AG04450 (cell line): ENCODE measurements around the gene EEF1AKMT4. TPM values are rescaled to one million over a fixed set of nuclear protein-coding genes. Genes with fewer than 3 reads are reported as not detected.

Experiments
- CTCF ChIA-PET: fragments of 300-600, 350-600 bp; formaldehyde crosslinking; extraction: SDS; loops from one replicate; lab custom pipeline; 2022; ENCODE audit warnings: antibody characterized with exemption, inconsistent platforms; lab: Charles Lee
- POLR2A ChIA-PET: fragments of 350-600 bp; formaldehyde crosslinking; extraction: SDS; loops from one replicate; lab custom pipeline; 2021; ENCODE audit warnings: antibody characterized with exemption, inconsistent platforms; lab: Yijun Ruan, JAX
- DNase-seq: peaks from one replicate; pipeline ENCODE4 v3.0.0-alpha.2; 2011; ENCODE audit warnings: low read depth, low spot score
- H3K27ac ChIP-seq: one replicate; pipeline ENCODE4 v1.5.1; 2012; ENCODE audit warnings: low read depth, low read length, control low read depth
- H3K27me3 ChIP-seq: one replicate; pipeline ENCODE4 v1.6.0; 2012; ENCODE audit warnings: low read length; ENCODE audit not compliant: control insufficient read depth, insufficient read depth
- H3K4me3 ChIP-seq: 2 replicates; pipeline ENCODE4 v1.5.1; 2011; ENCODE audit warnings: mild to moderate bottlenecking, low read depth, low read length, control low read depth
- H3K9me3 ChIP-seq: 2 replicates; pipeline ENCODE4 v1.5.1; 2012; ENCODE audit warnings: low read length; ENCODE audit not compliant: control insufficient read depth, insufficient read depth
- polyA plus RNA-seq: library from polyadenylated mRNA; depleted of rRNA; stranded (reverse); fragments of >200 nt; gene quantifications from 2 replicates; pipeline ENCODE4 v1.2.3, GENCODE V29; 2011; rRNA removed
- small RNA-seq: library from RNA; depleted of rRNA; stranded (forward); fragments of <200 nt; gene quantifications from one replicate; pipeline ENCODE3, GENCODE V24; 2012; ENCODE audit warnings: low read depth; ENCODE audit not compliant: insufficient read length
- TF ChIP-seq, protein P1 (sequence below): IDR thresholded peaks from 2 replicates; pipeline ENCODE4 v1.5.1; 2011; ENCODE audit warnings: low read depth, low read length, control low read depth, inconsistent platforms

The EEF1AKMT4 gene
- polyA plus RNA-seq, 1 experiment = 3.2 TPM

DNA sequence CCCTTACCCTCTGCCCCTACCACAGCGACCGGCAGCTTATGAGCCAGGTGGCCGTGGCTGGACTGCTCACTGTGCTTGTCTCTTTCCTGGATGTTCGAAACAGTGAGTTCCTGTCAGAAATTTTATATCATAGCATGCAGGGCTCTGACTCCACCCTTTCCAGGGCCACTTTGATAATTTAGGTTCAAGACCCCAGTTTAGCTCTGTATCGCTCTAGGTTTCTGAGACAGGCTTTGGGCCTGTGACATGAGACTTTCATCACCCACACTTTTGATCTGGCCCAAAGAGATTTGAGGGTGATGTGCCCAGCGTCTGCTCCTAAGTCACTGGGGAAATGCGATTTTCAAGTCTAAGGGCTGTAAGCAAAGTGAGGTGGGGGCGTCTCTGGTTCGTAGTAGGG, 58.4 kb downstream of the EEF1AKMT4 start:
- POLR2A ChIA-PET = no interaction called here
- no peak for DNase-seq
- Histone ChIP-seq H3K27ac (no peak overlapping the region), H3K4me3 (no peak overlapping the region), H3K9me3 (no peaks in the 10 kb centered on the region; the same call in 1 of the 2 replicates), H3K27me3 (no peaks in the 10 kb centered on the region)
- CTCF ChIA-PET = no interaction called here
- TF ChIP-seq, protein P1, sequence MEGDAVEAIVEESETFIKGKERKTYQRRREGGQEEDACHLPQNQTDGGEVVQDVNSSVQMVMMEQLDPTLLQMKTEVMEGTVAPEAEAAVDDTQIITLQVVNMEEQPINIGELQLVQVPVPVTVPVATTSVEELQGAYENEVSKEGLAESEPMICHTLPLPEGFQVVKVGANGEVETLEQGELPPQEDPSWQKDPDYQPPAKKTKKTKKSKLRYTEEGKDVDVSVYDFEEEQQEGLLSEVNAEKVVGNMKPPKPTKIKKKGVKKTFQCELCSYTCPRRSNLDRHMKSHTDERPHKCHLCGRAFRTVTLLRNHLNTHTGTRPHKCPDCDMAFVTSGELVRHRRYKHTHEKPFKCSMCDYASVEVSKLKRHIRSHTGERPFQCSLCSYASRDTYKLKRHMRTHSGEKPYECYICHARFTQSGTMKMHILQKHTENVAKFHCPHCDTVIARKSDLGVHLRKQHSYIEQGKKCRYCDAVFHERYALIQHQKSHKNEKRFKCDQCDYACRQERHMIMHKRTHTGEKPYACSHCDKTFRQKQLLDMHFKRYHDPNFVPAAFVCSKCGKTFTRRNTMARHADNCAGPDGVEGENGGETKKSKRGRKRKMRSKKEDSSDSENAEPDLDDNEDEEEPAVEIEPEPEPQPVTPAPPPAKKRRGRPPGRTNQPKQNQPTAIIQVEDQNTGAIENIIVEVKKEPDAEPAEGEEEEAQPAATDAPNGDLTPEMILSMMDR = no peak

Small RNAs within 50 kb of the gene (small RNA-seq; reads per million reads assigned to genes)
- not detected for gene MIR1224

Other genes starting within 250 kb of the EEF1AKMT4 start
- gene ABCC5, start 231.8 kb upstream of the EEF1AKMT4 start, polyA plus RNA-seq = 27.4 and 30.6 TPM in 2 replicates
- gene HTR3D, start 217.9 kb upstream of the EEF1AKMT4 start, polyA plus RNA-seq = not detected in 2 replicates
- gene HTR3C, start 196.6 kb upstream of the EEF1AKMT4 start, polyA plus RNA-seq = not detected in 2 replicates
- not detected in 2 replicates for gene HTR3E, start 152.6 kb upstream of the EEF1AKMT4 start, polyA plus RNA-seq
- gene EIF2B5, start 114.3 kb upstream of the EEF1AKMT4 start, polyA plus RNA-seq = 28.8 and 29.8 TPM in 2 replicates
- 29.7 and 37.8 TPM in 2 replicates for gene DVL3, start 94.3 kb upstream of the EEF1AKMT4 start, polyA plus RNA-seq
- gene AP2M1, start 74.8 kb upstream of the EEF1AKMT4 start, polyA plus RNA-seq = 963 and 1,068 TPM in 2 replicates
- 43.1 and 50.0 TPM in 2 replicates for gene ABCF3, start 63.5 kb upstream of the EEF1AKMT4 start, polyA plus RNA-seq
- not detected in 2 replicates for gene VWA5B2, start 20.1 kb upstream of the EEF1AKMT4 start, polyA plus RNA-seq
- gene ALG3, start 710 bp upstream of the EEF1AKMT4 start, polyA plus RNA-seq = 35.6 and 44.5 TPM in 2 replicates
- 0.07 and 0.27 TPM in 2 replicates for gene CAMK2N2, start 11.9 kb downstream of the EEF1AKMT4 start, polyA plus RNA-seq
- not detected in 2 replicates for gene ECE2, start 26.4 kb downstream of the EEF1AKMT4 start, polyA plus RNA-seq
- 318 and 363 TPM in 2 replicates for gene PSMD2, start 49.6 kb downstream of the EEF1AKMT4 start, polyA plus RNA-seq
- gene EIF4G1, start 64.9 kb downstream of the EEF1AKMT4 start, polyA plus RNA-seq = 191 and 224 TPM in 2 replicates
- 8.5 and 9.3 TPM in 2 replicates for gene FAM131A, start 87.9 kb downstream of the EEF1AKMT4 start, polyA plus RNA-seq
- 1.7 and 2.1 TPM in 2 replicates for gene CLCN2, start 111.9 kb downstream of the EEF1AKMT4 start, polyA plus RNA-seq
- gene POLR2H, start 112.0 kb downstream of the EEF1AKMT4 start, polyA plus RNA-seq = 81.2 and 94.4 TPM in 2 replicates
- 0.06 TPM in 1 of 2 replicates, not detected in the other for gene THPO, start 128.5 kb downstream of the EEF1AKMT4 start, polyA plus RNA-seq
- gene CHRD, start 130.4 kb downstream of the EEF1AKMT4 start, polyA plus RNA-seq = 0.11 and 0.12 TPM in 2 replicates